Activated CD4-positive, CD25-positive, alpha-beta regulatory T cell treated with anti-CD3 and anti-CD28 coated beads, Interleukin-2, amount 50 U/mL, for 24 hours (primary cell): ENCODE data around the gene OTUB1.

Experiments
- ATAC-seq, 2 donors: fragments of 150-1000 bp; cut with Tn5 transposase; one replicate each; pipeline ENCODE4 v1.10.0; 2021; ENCODE audit warnings: mild to moderate bottlenecking in 1 of 2, moderate library complexity in 1 of 2

Gene OTUB1

GRCh38 chr11:63978551-63979239 lies 7.5 kb upstream of the OTUB1 start:
- ATAC-seq, result no peak

- ATAC-seq, result no peak
Measured at GRCh38 chr11:63979426-63979825, 6.8 kb upstream of the OTUB1 start.

- ATAC-seq, result peak; percentile 80 to 83
Measured at GRCh38 chr11:63985812-63986155, 454 bp upstream of the OTUB1 start.

GRCh38 chr11:63986932-63987513 lies 785 bp downstream of the OTUB1 start:
- no peak for ATAC-seq

- ATAC-seq, result no peak
Measured at GRCh38 chr11:63991558-63991957, 5.3 kb downstream of the OTUB1 start.

GRCh38 chr11:63993100-63993499 lies 6.9 kb downstream of the OTUB1 start:
- no peak for ATAC-seq

GRCh38 chr11:63993993-63994392 lies 7.8 kb downstream of the OTUB1 start:
- no peak for ATAC-seq

GRCh38 chr11:63996512-63996911 lies 10.3 kb downstream of the OTUB1 start:
- ATAC-seq, result no peak

- no peak for ATAC-seq
Measured at GRCh38 chr11:63997104-63997700, 11.0 kb downstream of the OTUB1 start.

- no peak for ATAC-seq
Measured at GRCh38 chr11:63997801-63998337, 11.6 kb downstream of the OTUB1 start.

- ATAC-seq, result no peak
Measured at GRCh38 chr11:63998558-63999348, 12.5 kb downstream of the OTUB1 start.

GRCh38 chr11:63999349-64000025 lies 13.2 kb downstream of the OTUB1 start:
- ATAC-seq, result peak; percentile 62 to 64

- ATAC-seq, result peak; percentile 78 to 79
Measured at GRCh38 chr11:64000026-64000739, 13.9 kb downstream of the OTUB1 start.

- peak in 1 of 2 donors; percentile 1 for ATAC-seq
Measured at GRCh38 chr11:64000740-64001483, 14.7 kb downstream of the OTUB1 start.

- ATAC-seq, result no peak
Measured at GRCh38 chr11:64001484-64002420, 15.5 kb downstream of the OTUB1 start.

GRCh38 chr11:64003807-64004589 lies 17.8 kb downstream of the OTUB1 start:
- no peak for ATAC-seq

- ATAC-seq, result no peak
Measured at GRCh38 chr11:64004590-64004984, 18.3 kb downstream of the OTUB1 start.

- no peak for ATAC-seq
Measured at GRCh38 chr11:64005691-64006090, 19.5 kb downstream of the OTUB1 start.

GRCh38 chr11:64006398-64006797 lies 20.2 kb downstream of the OTUB1 start:
- ATAC-seq, result no peak
